GM19372 (cell line): ENCODE measurements around the gene CLTCL1.
"Not testable (repeated sequence)": the region's sequence is repeated elsewhere in the genome, so short reads cannot be mapped to it uniquely, and the experiment has no call there.

ENCODE experiments used
- ATAC-seq: cut with Tn5 transposase; IDR thresholded peaks from one replicate; pipeline ENCODE4 v1.9.1; 2021; ENCODE audit warnings: mild to moderate bottlenecking, low read depth, moderate library complexity; ENCODE audit not compliant: unreplicated experiment

Gene CLTCL1

GRCh38 chr22:19291218-19291579 is 320 bp downstream of the CLTCL1 start:
- ATAC-seq = peak; percentile 19

- no peak for ATAC-seq
Observed at GRCh38 chr22:19290400-19291217, 910 bp downstream of the CLTCL1 start.

GRCh38 chr22:19289475-19290161 is 1.9 kb downstream of the CLTCL1 start:
- ATAC-seq = no peak

- ATAC-seq = no peak
Observed at GRCh38 chr22:19287889-19288288, 3.6 kb downstream of the CLTCL1 start.

- ATAC-seq = no peak
Observed at GRCh38 chr22:19287076-19287707, 4.3 kb downstream of the CLTCL1 start.

- ATAC-seq = no peak
Observed at GRCh38 chr22:19285831-19286230, 5.7 kb downstream of the CLTCL1 start.

GRCh38 chr22:19279143-19279542 is 12.4 kb downstream of the CLTCL1 start:
- not testable (repeated sequence) for ATAC-seq

- no peak for ATAC-seq
Observed at GRCh38 chr22:19277785-19278184, 13.7 kb downstream of the CLTCL1 start.

- no peak for ATAC-seq
Observed at GRCh38 chr22:19275919-19276600, 15.5 kb downstream of the CLTCL1 start.

GRCh38 chr22:19275513-19275912 is 16.0 kb downstream of the CLTCL1 start:
- ATAC-seq = no peak

GRCh38 chr22:19275104-19275503 is 16.4 kb downstream of the CLTCL1 start:
- no peak for ATAC-seq

- no peak for ATAC-seq
Observed at GRCh38 chr22:19271856-19272535, 19.5 kb downstream of the CLTCL1 start.

- no peak for ATAC-seq
Observed at GRCh38 chr22:19271273-19271855, 20.2 kb downstream of the CLTCL1 start.

GRCh38 chr22:19270873-19271272 is 20.6 kb downstream of the CLTCL1 start:
- ATAC-seq = no peak

- ATAC-seq = no peak
Observed at GRCh38 chr22:19266547-19267086, 24.9 kb downstream of the CLTCL1 start.

- no peak for ATAC-seq
Observed at GRCh38 chr22:19265779-19266178, 25.7 kb downstream of the CLTCL1 start.

GRCh38 chr22:19260804-19261203 is 30.7 kb downstream of the CLTCL1 start:
- ATAC-seq = no peak

GRCh38 chr22:19260194-19260593 is 31.3 kb downstream of the CLTCL1 start:
- no peak for ATAC-seq

GRCh38 chr22:19258968-19259288 is 32.6 kb downstream of the CLTCL1 start:
- ATAC-seq = not testable (repeated sequence)

- no peak for ATAC-seq
Observed at GRCh38 chr22:19258371-19258770, 33.1 kb downstream of the CLTCL1 start.
